Measurements from ENCODE around the gene AASDHPPT.
"Not testable (repeated sequence)": the region's sequence is repeated elsewhere in the genome, so short reads cannot be mapped to it uniquely, and the experiment has no call there.

Gene AASDHPPT

GRCh38 chr11:106051103-106051502, 26.4 kb upstream of the AASDHPPT start:
- Histone ChIP-seq H3K4me1 (ENCODE audit: control insufficient read depth, insufficient read depth, low read length) (no peaks in the 10 kb centered on the region), H3K27ac (ENCODE audit: extremely low read depth, low read depth, low read length) (no peak overlapping the region), H3K4me3 (ENCODE audit: low read depth, low read length) (no peak overlapping the region), H3K36me3 (ENCODE audit: control insufficient read depth in 2 of 2, insufficient read depth in 1 of 2, low read length in 2 of 2) (no peaks in the 10 kb centered on the region), H3K9me3 (ENCODE audit: control insufficient read depth, insufficient read depth, low read depth, low read length) (no peaks in the 10 kb centered on the region)
- POLR2A ChIA-PET: no interaction called here
- TF ChIP-seq ZEB2 (tag by site-specific recombination; IDR thresholded peaks at IDR 0.05) (no peak), PATZ1 (tag by site-specific recombination; IDR thresholded peaks at IDR 0.05) (no peak), ZBTB48 (tag by site-specific recombination; IDR thresholded peaks at IDR 0.05) (no peak), PRDM10 (tag by site-specific recombination; IDR thresholded peaks at IDR 0.05) (no peak), ZNF692 (tag by site-specific recombination; IDR thresholded peaks at IDR 0.05) (no peak), ZNF37A (tag by site-specific recombination; IDR thresholded peaks at IDR 0.05) (no peak), ZNF391 (tag by site-specific recombination; IDR thresholded peaks at IDR 0.05; ENCODE audit: borderline replicate concordance, low read depth) (no peak), ZBTB7A (tag by site-specific recombination; IDR thresholded peaks at IDR 0.05; ENCODE audit: low read depth) (no peak), RBAK (tag by site-specific recombination; IDR thresholded peaks at IDR 0.05) (no peak), ZNF830 (tag by site-specific recombination; IDR thresholded peaks at IDR 0.05; ENCODE audit: low read depth) (no peak), ZNF311 (tag by site-specific recombination; IDR thresholded peaks at IDR 0.05; ENCODE audit: borderline replicate concordance) (no peak), KLF1 (tag by site-specific recombination; IDR thresholded peaks at IDR 0.05) (no peak), ZNF354C (tag by site-specific recombination; IDR thresholded peaks at IDR 0.05; ENCODE audit: borderline replicate concordance, low read depth) (no peak), ZNF214 (tag by site-specific recombination; IDR thresholded peaks at IDR 0.05; ENCODE audit: borderline replicate concordance) (no peak), ZBTB49 (tag by site-specific recombination; IDR thresholded peaks at IDR 0.05; ENCODE audit: low read depth) (no peak), ZNF433 (tag by site-specific recombination; IDR thresholded peaks at IDR 0.05; ENCODE audit: low read depth) (no peak), HOXD13 (CRISPR knock-in tag; IDR thresholded peaks at IDR 0.05; ENCODE audit: borderline replicate concordance) (no peak), MEIS1 (CRISPR knock-in tag; IDR thresholded peaks at IDR 0.05; ENCODE audit: borderline replicate concordance) (no peak), KLF16 (tag by site-specific recombination; IDR thresholded peaks at IDR 0.05) (no peak)
- CTCF ChIA-PET: interaction anchor here (0.5 kb wide), 1 partner anchor 225 kb away, joined by 3 read pairs; no protein-coding TSS in a partner anchor

- H3K4me1 ChIP-seq (ENCODE audit: control insufficient read depth, insufficient read depth, low read length); H3K36me3 ChIP-seq (ENCODE audit: control insufficient read depth in 2 of 2, insufficient read depth in 1 of 2, low read length in 2 of 2); CTCF ChIA-PET; POLR2A ChIA-PET; H3K9me3 ChIP-seq (ENCODE audit: control insufficient read depth, insufficient read depth, low read depth, low read length); H3K27ac ChIP-seq (ENCODE audit: extremely low read depth, low read depth, low read length); H3K4me3 ChIP-seq (ENCODE audit: low read depth, low read length): not testable (repeated sequence)
These were observed 19.1 kb upstream of the AASDHPPT start for GRCh38 chr11:106058377-106058776.
